Mammary epithelial cell (primary cell): ENCODE measurements around the gene TRIM7.

Source experiments
- CTCF ChIP-seq, 2 donors: IDR thresholded peaks in 1 of 2; conservative IDR thresholded peaks in 1 of 2; 2 replicates each; pipeline ENCODE4 v1.5.1; 2011 to 2012; ENCODE audit warnings: inconsistent platforms in 2 of 2, low read length in 2 of 2, mild to moderate bottlenecking in 2 of 2, control low read depth in 1 of 2, low read depth in 1 of 2; ENCODE audit not compliant: insufficient read depth in 1 of 2; ENCODE audit errors: extremely low read depth in 1 of 2
- EZH2 ChIP-seq: IDR thresholded peaks from 2 replicates; pipeline ENCODE4 v1.6.1; 2012; ENCODE audit warnings: low read length, inconsistent platforms, borderline replicate concordance

DNA sequence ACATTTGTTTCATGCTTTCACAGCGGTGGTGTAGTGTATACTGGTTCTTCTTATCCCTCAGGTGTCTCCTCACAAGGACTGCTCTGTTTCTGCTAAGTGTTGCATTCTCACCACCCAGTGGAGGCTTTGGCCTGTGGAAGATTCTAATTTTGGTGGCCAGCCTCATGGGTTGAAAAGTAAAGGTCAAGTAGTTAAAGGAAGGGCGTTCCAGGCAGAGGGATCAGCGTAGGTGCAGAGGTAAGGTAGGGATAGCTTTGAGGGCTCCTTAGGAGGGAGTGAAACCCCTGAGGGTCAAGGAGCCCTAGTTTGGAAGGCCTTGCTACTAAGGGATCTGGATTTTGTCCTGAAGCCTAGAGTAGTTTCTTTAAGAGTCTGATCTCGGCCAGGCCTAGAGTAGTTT, 43.3 kb upstream of the TRIM7 start:
- no peak for TF ChIP-seq CTCF (conservative IDR thresholded peaks at IDR 0.05 in 1 of 2, IDR thresholded peaks at IDR 0.05 in 1 of 2; ENCODE audit: extremely low read depth in 1 of 2, insufficient read depth in 1 of 2, low read depth in 1 of 2, low read length in 2 of 2)
- TF ChIP-seq EZH2: no peak
